ENCODE data around the gene MEIS1. TPM values are rescaled to one million over a fixed set of nuclear protein-coding genes. Genes with fewer than 3 reads are reported as not detected.

MEIS1 gene
- total RNA-seq, 1 experiment from 2014 or later = 3.9 TPM

DNA sequence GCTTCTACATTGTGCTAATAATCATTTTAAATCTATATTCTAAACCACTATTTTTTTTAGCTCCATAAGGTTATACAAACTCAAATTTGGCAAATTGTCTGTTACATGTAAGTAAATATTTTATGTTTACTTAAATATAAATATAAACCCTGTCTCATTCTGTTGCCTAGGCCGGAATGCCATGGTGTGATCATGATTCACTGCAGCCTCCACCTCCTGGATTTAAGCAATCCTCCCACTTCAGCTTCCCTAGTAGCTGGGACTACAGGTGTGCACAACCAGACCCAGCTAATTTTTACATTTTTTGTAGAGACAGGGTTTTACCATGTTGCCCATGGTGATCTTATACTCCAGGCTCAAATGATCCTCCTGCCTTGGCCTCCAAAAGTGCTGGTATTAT, 124.7 kb downstream of the MEIS1 start:
- DNase-seq (ENCODE audit: extremely low read depth, low read depth) = no peak

DNA sequence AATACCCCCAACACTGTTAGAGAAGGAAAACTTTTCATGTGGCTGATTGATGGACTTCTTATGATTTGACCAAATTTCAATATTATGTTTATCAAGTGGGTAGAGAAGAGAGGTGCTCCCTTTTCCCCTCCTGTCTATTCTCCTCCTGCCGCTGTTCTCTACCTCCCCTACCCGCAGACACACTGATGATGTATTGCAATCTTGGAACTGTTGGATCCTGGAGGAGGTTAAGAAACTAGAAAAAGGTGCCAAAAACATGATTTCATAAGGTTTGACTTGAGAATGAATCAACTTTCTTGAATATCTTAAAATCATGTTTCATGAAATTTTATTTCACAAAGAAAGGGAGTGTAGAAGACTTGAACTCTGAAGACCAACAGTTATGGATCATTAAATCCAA, 125.8 kb downstream of the MEIS1 start:
- DNase-seq (ENCODE audit: extremely low read depth, low read depth) = no peak

DNA sequence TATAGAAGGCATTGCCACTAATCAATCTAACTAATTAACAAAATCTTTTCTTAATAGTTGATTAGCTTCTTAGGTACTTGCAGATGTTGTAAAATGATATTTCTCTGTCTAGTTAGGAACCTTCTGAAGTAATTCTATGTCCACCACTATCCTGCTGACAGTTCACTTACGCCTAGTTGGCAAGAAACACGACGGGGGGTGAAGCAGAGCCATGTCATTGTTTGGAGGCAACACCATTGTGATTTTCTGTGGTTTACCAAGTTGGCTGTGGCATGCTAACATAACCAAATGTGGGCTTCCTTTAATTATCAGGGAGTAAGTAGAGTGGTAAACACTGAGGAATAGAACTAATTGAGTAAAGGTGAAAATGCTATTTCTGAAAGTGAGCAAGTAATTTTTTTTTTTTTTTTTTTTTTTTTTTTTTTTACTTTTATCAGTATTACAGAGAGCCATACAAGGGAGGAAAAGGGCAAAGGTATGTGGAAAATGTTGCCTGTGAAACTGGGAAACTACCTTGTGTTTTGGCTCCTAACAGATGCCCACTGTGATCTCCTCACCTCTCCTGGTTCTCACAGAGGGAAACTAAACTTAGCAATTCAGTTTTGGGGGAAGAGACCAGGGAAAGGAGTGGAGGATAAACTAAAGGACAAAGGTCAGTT, 126.8 kb downstream of the MEIS1 start:
- DNase-seq (ENCODE audit: extremely low read depth, low read depth) = no peak

DNA sequence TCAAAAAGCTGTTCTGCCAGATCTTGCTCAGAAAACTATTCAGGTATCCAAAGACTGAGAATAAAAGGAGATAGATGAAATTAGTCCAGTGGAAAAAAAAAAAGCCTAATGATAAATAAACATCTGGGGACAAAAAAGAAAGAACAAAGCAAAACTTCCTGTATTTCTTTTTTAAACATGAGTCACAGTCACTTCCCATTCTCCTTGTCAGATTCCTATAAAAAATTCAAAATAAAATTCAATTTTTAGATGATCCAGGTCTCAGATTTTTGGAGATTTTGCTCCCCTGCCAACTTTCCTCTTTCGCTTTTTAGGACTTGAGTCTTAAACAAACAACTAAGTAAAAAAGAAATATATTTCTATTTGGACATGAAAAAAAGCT, 127.4 kb downstream of the MEIS1 start:
- no peak for DNase-seq (ENCODE audit: extremely low read depth, low read depth)

DNA sequence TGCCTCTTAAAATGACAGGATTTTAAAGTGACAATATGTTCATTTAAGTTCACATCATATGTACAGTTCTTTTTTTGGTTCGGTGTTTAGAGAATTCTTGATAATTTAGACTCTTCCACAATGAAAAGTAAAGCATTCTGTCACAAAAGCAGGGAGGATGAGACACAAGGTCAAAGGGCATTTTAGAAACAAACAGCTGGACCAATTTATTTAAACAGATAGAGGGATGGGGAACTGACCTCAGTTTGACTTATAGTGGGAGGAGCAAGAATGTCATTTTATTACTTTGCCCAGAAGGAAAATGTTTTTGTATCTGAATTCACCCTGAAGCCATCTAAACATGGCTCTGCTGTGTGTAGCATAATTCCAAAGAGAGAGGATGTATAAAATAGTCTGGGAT, 128.5 kb downstream of the MEIS1 start:
- no peak for DNase-seq (ENCODE audit: extremely low read depth, low read depth)

DNA sequence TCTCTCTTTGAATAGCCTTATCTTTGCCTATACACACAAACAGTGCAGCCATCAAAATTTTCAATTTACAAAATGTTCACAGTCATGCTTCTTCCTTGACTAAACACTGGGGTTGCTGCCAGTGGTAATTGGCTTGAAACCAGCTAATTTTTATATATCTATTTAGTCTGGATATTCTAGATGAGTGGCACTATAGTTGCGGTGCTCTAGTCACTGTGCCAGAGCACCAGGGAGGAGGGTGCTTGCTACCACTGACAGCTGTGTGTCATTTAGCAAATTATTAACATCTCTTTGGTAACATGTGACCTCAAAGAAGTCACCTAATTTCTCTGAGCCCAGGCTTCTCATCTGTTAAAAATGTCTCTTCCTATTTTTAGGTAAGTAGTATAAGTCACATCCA, 130.4 kb downstream of the MEIS1 start:
- DNase-seq (ENCODE audit: extremely low read depth, low read depth) = no peak

DNA sequence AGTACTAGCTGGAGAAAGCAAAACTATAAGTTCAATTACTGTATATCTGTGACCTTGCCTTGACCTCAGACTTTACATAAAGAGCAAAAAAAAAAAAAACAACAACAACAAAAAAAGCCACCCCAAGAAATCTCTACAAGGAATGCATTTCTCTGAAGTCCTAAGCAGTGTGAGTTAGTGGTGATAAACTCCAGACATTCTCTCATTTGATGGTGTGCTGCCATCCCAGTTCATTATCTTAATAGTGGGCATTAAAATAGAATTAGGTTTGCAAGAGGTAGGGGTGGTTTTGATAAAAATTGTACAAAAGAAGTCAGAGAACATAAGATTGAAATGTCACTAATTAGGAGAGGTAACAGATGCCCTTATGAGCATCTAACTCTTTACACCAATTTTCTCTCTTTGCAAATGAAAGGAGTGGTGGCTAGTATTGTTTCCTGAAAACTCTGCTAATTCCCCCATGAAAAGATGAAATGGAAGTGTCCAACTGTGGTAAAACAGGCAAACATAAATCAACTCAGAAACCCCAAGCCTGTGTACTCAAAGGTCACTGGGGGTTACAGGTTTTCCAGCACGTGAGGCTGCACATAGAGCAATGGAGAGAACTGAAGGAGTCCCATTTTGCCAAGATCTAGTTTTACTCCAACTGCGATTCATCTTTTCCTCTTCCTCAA, 131.9 kb downstream of the MEIS1 start:
- DNase-seq (ENCODE audit: extremely low read depth, low read depth) = no peak

DNA sequence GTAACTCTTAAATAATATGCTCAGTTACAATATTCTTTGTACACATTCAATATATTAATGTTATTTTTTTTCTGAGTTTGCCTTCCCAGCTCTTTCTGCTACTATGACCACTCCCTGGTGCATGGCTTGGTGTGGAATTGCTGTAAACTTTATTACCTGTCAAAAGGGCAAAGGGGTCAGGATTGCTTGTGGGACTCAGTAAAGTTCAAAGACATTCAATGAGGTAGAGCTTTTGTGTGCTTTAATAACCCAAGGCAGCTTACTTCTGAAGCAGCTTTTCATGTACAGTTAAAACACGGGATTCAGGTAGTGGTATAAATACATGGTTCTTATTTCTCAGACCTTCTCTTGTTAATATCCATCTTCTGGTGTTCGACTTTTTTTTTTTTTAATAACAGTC, 132.8 kb downstream of the MEIS1 start:
- DNase-seq (ENCODE audit: extremely low read depth, low read depth) = no peak

DNA sequence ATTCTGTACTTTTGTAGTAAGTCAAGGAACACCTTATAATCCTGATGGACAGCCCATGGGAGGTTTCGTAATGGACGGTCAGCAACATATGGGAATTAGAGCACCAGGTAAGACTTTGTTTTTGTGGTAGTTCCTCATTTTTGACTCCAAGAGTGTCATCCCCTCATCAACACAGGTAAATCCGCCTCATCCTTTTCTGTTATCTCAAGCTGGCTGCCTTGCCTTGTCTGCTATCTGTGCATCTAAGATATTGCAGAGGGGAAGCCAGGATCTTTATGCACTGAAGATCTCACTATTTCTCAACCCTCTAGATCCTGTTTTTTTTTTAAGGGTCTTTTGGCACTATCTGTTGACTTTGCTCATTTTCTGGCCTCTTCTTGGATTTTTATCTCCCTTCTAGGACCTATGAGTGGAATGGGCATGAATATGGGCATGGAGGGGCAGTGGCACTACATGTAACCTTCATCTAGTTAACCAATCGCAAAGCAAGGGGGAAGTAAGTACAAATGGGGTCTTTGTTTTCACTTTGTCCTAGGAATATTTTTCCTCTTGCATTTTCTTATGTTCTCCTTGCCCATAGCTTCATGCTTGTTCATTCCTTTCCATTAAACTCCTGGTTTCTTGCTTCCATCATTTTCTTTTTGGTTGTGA, 133.8 kb downstream of the MEIS1 start:
- DNase-seq (ENCODE audit: extremely low read depth, low read depth) = no peak

DNA sequence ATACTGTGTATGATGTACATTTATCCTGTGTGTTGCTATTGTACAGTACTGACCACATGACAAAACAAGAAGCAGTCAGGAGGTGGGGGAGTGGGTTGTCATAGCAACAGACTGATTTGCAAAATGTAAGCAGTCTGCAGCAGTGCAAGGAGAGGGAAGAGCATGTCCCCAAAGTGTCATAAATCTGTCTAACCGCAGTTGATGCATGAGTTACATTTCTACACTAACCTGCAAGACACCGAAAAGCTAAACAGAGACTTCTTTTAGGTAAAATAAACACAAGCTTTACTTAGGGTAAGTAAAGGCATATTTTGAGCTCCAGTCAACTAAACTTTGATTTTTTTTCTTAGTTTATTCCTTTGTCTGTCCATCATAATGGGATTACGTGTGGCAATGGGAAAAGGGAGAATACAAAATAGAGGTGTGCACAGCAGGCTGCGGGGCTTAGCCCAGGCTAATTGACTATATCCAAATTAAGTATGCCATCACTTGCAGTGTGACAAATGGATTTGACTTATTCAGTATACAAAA, 134.5 kb downstream of the MEIS1 start:
- no peak for DNase-seq (ENCODE audit: extremely low read depth, low read depth)

DNA sequence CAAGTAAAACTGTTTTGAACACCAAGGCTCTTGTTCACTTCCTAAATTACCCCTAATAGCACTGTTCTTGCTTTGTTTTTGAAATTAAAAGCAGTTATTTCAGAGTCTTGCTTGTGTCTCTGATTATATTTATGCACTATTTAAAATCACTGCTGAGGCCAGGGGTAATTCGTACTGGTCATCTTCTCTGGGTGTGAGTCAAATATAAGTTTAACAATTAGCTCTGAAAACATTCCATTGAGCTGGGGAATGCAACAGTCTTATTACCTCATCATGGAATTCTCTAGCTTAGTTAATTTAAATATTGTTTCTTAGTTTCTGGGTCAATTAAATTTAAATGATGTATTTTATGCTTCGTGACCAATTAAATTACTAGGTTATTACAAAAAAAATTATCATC, 135.0 kb downstream of the MEIS1 start:
- no peak for DNase-seq (ENCODE audit: extremely low read depth, low read depth)

DNA sequence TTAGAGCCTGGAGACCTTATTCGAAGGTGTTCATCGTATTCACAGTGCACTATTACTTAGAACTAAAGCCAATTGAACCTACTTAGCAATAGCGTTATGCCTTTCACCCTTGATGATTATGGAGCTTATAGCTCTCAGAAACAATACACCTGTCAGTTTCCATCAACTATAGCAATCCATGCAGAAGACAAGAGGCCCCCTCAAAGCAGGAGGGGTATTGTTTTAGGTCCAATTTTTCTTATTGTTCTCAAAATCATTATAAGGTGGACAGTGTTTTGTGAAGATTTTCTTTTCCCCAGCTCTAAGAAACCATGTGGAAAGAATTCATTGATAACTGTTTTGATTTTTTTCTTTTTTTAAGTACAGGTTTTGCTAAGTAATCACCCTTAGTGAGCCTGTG, 135.5 kb downstream of the MEIS1 start:
- DNase-seq (ENCODE audit: extremely low read depth, low read depth) = no peak

DNA sequence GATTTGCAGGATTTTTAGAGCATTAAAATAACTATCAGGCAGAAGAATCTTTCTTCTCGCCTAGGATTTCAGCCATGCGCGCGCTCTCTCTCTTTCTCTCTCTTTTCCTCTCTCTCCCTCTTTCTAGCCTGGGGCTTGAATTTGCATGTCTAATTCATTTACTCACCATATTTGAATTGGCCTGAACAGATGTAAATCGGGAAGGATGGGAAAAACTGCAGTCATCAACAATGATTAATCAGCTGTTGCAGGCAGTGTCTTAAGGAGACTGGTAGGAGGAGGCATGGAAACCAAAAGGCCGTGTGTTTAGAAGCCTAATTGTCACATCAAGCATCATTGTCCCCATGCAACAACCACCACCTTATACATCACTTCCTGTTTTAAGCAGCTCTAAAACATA, 137.0 kb downstream of the MEIS1 start:
- DNase-seq (ENCODE audit: extremely low read depth, low read depth) = no peak

DNA sequence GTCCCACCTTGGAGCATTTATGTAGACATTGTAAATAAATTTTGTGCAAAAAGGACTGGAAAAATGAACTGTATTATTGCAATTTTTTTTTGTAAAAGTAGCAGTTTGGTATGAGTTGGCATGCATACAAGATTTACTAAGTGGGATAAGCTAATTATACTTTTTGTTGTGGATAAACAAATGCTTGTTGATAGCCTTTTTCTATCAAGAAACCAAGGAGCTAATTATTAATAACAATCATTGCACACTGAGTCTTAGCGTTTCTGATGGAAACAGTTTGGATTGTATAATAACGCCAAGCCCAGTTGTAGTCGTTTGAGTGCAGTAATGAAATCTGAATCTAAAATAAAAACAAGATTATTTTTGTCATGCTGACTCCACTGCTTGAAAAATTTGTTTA, 137.5 kb downstream of the MEIS1 start:
- DNase-seq (ENCODE audit: extremely low read depth, low read depth) = no peak

DNA sequence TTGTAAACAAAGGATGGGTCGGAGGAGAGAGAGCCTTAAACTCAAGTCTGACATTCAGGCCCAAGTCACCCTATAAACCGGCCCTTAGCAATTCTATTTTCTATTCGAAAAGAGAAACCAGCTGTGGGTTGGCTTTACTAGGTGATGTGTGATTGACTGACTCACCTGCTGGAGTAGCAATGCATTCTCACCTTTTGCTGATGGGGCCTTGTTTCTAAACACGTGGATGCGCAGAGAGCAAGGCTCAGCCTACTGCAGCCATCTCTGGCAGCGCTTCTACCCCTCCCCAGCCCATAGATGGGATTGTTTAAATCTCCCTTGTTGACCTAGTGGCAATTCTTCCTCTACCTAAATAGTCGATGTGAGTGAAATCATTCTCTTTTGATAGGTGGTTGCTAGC, 138.5 kb downstream of the MEIS1 start:
- DNase-seq (ENCODE audit: extremely low read depth, low read depth) = no peak

DNA sequence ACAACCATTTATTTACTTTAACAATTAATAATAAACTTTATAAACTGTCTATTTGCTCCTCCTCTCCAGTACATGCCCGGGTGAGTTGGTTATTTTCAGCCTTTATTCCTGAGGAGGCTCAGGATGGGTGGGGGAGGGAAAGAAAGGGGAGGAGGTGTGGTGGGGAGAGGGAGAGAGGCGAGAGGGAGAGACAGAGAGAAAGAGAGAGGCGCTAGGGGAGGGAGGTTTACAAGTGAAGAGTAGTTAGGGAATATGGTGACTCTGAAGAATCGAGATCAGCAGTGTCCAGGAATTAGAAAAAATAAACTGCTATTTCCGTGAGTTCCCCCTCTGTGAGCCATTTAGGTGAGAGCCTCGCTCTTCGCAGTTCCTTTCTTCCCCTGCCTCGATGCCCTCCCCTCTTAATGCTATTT, 138.9 kb downstream of the MEIS1 start:
- DNase-seq (ENCODE audit: extremely low read depth, low read depth) = no peak

DNA sequence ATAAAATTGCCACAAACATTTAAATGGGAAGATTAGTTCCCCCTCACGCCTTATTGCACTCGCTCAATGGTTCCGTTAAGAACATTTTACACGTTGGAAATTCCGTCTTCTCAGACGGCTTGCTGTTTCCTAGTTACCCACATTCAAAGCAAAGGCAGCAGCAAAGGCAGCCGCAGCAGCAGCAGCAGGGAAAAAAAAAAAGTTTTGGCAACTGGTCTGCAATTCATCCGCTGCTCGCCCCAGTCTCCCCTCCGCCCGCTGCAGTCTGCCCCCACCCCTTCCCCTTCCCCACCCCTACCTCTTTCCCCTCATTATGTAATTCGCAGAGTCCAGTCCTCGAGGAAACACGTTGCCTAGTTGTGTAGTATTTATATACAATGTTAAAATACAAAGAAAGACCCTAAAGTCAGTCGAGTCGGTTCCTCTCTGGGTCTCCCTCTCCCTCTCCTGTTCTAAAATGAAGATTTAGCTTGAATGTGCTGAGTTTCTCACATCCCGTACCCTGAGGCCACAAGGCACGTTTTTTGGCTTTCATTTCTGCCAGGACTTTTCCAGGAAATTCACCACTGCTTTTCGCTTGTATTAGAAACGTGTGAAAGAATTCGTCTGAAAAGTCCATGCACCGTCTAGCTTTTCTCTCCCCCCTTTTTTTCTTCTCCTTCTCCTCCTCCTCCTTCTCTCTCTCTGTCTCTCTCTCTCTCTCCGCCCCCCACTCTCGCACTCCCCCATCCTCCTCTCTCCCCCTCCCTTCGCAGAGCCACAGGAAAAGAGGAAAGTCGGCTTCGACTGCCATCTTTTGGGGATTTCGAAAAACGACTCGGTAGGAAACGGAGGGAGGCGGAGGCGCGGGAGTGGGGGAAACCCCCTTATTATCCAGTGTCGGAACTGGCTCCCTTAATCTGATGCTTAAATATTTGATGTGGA, 140.0 kb downstream of the MEIS1 start:
- DNase-seq (ENCODE audit: extremely low read depth, low read depth) = peak; percentile 76

DNA sequence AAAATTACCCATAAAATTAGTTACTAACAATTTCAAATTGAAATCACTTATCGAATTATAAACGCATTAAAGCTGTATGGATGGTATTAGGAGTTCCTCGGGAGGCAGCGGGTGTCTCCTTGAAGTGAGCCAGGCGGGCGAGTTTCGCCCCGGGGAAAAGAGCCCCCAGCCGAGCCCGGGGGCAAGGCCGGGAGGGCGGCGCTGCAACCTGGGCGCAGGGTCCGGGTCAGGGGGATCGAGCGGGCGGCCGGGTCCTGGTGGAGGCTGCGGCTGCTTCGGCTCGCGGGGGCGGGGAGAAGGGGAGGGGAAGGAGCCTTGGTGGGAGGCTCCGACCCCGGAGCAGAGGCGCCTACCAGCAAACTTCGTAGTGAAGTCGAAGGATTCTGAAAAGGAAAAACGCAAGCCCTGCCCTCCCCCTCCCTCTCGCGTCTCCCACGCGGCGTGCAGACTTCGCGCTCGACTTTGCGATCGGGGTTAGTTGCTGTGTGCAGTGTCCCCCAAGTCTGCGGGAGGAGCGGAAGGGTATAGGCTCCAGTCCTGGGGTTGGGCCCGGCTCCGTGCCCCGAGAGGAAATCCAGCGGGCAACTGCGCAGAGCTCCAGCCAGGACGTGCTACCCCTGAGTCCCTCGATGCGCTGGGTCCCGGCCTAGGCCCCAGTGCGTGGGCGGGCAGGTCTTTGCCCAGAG, 140.8 kb downstream of the MEIS1 start:
- no peak for DNase-seq (ENCODE audit: extremely low read depth, low read depth)

DNA sequence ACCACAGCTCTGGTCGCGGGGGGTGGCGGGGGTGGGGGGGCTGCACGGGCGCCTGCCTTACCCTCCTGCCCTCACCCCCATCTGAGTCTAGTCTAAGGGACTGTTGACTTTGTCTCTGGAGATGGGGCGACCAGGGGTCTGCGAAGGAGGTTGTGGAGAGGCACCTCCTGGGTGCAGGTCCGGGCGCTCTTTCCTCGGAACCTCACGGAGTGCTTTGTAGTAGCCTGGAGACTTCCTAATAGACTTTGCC, 141.3 kb downstream of the MEIS1 start:
- no peak for DNase-seq (ENCODE audit: extremely low read depth, low read depth)

DNA sequence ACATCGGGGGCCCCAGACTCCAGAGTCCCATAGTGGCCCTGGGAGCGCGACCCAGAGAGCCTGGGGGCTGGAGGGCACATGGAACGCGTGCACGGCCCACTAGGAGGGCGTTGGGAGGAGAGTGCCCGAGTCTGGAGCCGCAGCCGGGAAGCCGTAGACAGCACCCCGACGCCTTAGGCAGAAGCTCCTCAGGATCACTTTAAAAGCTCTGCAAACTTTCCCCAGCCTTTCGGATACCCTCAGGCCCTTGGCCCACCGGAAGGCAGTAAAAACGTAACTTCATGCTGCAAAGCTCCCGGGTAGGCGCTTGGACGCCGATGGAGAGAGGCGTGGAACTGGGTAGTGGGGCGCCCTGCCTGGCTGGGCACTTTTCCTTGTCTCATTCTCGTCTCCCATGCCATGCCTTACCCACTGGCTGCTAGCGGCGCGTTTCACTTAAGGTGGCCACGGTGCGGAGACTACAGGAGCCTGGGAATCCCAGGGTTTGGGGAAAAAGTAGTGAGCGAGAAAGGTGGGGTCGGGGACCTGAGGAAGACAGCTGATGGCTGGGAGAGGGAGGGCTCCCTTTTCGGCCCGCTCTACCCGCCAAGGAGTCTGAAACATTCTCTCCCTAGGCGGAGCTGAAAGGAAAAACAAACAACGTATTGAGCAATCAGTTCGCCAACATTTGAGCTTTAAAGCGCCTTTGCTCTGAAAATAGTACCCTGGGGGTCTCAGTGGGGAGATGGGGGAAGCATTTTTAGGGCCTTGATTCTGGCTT, 141.8 kb downstream of the MEIS1 start:
- DNase-seq (ENCODE audit: extremely low read depth, low read depth) = peak; percentile 14
